Heart left ventricle (tissue), 16 donors: Measurements from ENCODE around the gene DGKE. TPM values are rescaled to one million over a fixed set of nuclear protein-coding genes. Genes with fewer than 3 reads are reported as not detected.
A peak's percentile ranks its signal among the peaks of the same experiment; 100 is the strongest.

Source experiments
- ATAC-seq, 4 donors: fragments of 200-7000 bp; cut with Tn5 transposase; one replicate each; pipeline ENCODE4 v1.9.1; 2020 to 2022; ENCODE audit warnings: moderate library complexity in 4 of 4, mild to moderate bottlenecking in 3 of 4, moderate number of reproducible peaks in 1 of 4
- DNase-seq, 5 donors: peaks; one replicate each; pipeline ENCODE4 v3.0.0-alpha.2; 2020
- H3K27ac ChIP-seq, 12 donors: fragments of 200-600 bp; sonication (generic) in 4 of 12; one replicate each; pipeline versions ENCODE4 v1.5.0 to v1.8.0; 2016 to 2022; ENCODE audit warnings: mild to moderate bottlenecking in 2 of 12
- H3K27me3 ChIP-seq, 9 donors: fragments of 200-600 bp; sonication (generic) in 2 of 9; one replicate each; pipeline versions ENCODE4 v1.5.1 to v1.8.0; 2016 to 2022; ENCODE audit warnings: mild to moderate bottlenecking in 3 of 9
- H3K36me3 ChIP-seq, 9 donors: fragments of 200-600 bp; sonication (generic) in 2 of 9; one replicate each; pipeline versions ENCODE4 v1.5.0 to v1.8.0; 2018 to 2022; ENCODE audit warnings: mild to moderate bottlenecking in 2 of 9
- H3K4me1 ChIP-seq, 12 donors: fragments of 200-600 bp; sonication (generic) in 4 of 12; one replicate each; pipeline versions ENCODE4 v1.5.0 to v1.8.0; 2016 to 2022; ENCODE audit warnings: mild to moderate bottlenecking in 3 of 12
- H3K4me3 ChIP-seq, 12 donors: fragments of 200-600 bp; sonication (generic) in 4 of 12; one replicate each; pipeline versions ENCODE4 v1.5.0 to v1.8.0; 2017 to 2022; ENCODE audit warnings: mild to moderate bottlenecking in 9 of 12, moderate library complexity in 4 of 12
- H3K9me3 ChIP-seq, 12 donors: fragments of 200-600 bp; sonication (generic) in 4 of 12; one replicate each; pipeline versions ENCODE4 v1.5.0 to v1.8.0; 2016 to 2022; ENCODE audit warnings: mild to moderate bottlenecking in 1 of 12
- CTCF ChIP-seq, 12 donors: fragments of 200-600 bp; sonication (generic) in 4 of 12; IDR thresholded peaks; one replicate each; pipeline versions ENCODE4 v1.5.0 to v1.8.0; 2018 to 2022; ENCODE audit warnings: antibody characterized with exemption in 12 of 12, mild to moderate bottlenecking in 5 of 12
- POLR2A ChIP-seq, 2 donors: fragments of 450-650 bp; IDR thresholded peaks; one replicate each; pipeline ENCODE4 v1.6.1; 2017; ENCODE audit warnings: antibody characterized with exemption in 2 of 2, mild to moderate bottlenecking in 2 of 2, moderate library complexity in 2 of 2
- WGBS, 4 donors: extraction: QIAGEN DNeasy Blood & Tissue Kit in 2 of 4; methylation state at CpG; one replicate each; pipeline versions ENCODE4 v1.1.5 to v1.1.7; 2013 to 2018; 5-methylcytosine and 5-hydroxymethylcytosine counted together
- intact Hi-C, 10 donors: fragments of 100-400 bp; cut with DNase I; formaldehyde crosslinking; loops; one replicate each; pipeline versions ENCODE4 v1.11.1 to v1.14.2; 2022
- polyA plus RNA-seq, 2 donors: library from polyadenylated mRNA; stranded (reverse); fragments of 200-250 nt; gene quantifications; one replicate each; pipeline ENCODE4 v1.2.3, GENCODE V29; 2013
- total RNA-seq, 9 donors: library from RNA; depleted of rRNA in 2 of 9; stranded (reverse); fragments of >200 nt in 2 of 9; fragmentation: NEBNext Ultra II Directional in 3 of 9; extraction: Animal tissue kit (Norgen Biotek cat#: 25700) in 3 of 9; gene quantifications; one replicate each; pipeline versions ENCODE4 v1.1.0 to v1.2.4, GENCODE V29; 2016 to 2023
- donor health status: ischemic (EF 13 %, LVEDD 7.1; RV severe dilation, severe dysfunction).
- donor health status: healthy with polysubstance abuse.
- donor health status: DM: no; HTN: yes; CAD: no.
- donor health status: DM: no; HTN: no; CAD: no.
- donor health status: ischemic (EF 25% LVEDD 6.9; RV normal size, moderate dysfunction).
- donor health status: ischemic (EF 25% LVEDD 5.7; RV mildly dilated, moderate dysfunction).
- donor health status: healthy.
- donor health status: DM: yes; HTN: yes; CAD: no.
- donor health status: ischemic (EF 35%, LVEDD 5.7; RV mildly dilated, moderate dysfunction).
- donor health status: nonischemic (EF 11% LVEDD 7.7; RV severe dilation, severe dysfunction).
- donor health status: DM: yes; HTN: yes; CAD: no.
- donor health status: PGD.
- donor health status: ischemic (EF 29% LVEDD 5.4; RV normal size, mild dysfunction).
- donor health status: nonischemic (EF 23%, LVEDD 6.1; RV moderate dilation, normal function).

Gene DGKE
- total and polyA plus RNA-seq, 11 donors = 0.96 to 4.1 (median 2.8) TPM

- intact Hi-C loops = loop anchor here in 5 of 10 donors (5.0 kb wide), 2 partner anchors 73 to 78 kb away; partner anchors contain the start of genes C17orf67 (in 2 of the 5) and DGKE (in 2 of the 5)
- H3K27me3 ChIP-seq = no peaks in the 10 kb centered on the region
- peak in 3 of 4 donors; percentile 7 to 50 (median 47) for ATAC-seq
- H3K36me3 ChIP-seq = peaks cover 0 to 50% (median 35%) of the 10 kb centered on the region in 9 donors
- TF ChIP-seq POLR2A (IDR thresholded peaks at IDR 0.05) = no peak
- no peak for TF ChIP-seq CTCF (IDR thresholded peaks at IDR 0.05)
- WGBS, 4 donors = 58 to 61% (median 60%) methylated on average over 6 of the region's 6 CpGs
- H3K4me1 ChIP-seq = peaks cover 0 to 70% (median 30%) of the 10 kb centered on the region in 12 donors
- DNase-seq = peak in 2 of 5 donors; percentile 30 to 35
- H3K4me3 ChIP-seq = peak overlapping the region in 7 of 12 donors; percentile 4 to 97 (median 34)
- H3K27ac ChIP-seq = peak overlapping the region; percentile 11 to 97 (median 64)
- H3K9me3 ChIP-seq = no peaks in the 10 kb centered on the region
Measured at GRCh38 chr17:56909742-56910508, 76.0 kb downstream of the DGKE start.

- no peaks in the 10 kb centered on the region for H3K9me3 ChIP-seq
- TF ChIP-seq CTCF (IDR thresholded peaks at IDR 0.05) = no peak
- no peak for TF ChIP-seq POLR2A (IDR thresholded peaks at IDR 0.05)
- intact Hi-C loops = loop anchor here in 5 of 10 donors (5.0 kb wide), 2 partner anchors 73 to 78 kb away; partner anchors contain the start of genes C17orf67 (in 2 of the 5) and DGKE (in 2 of the 5)
- 75 to 81% (median 76%) methylated on average over 7 of the region's 7 CpGs for WGBS, 4 donors
- ATAC-seq (no peak), DNase-seq (no peak)
- H3K27ac ChIP-seq = peak overlapping the region; percentile 11 to 97 (median 64)
- H3K36me3 ChIP-seq = peaks cover 0 to 42% (median 28%) of the 10 kb centered on the region in 9 donors
- H3K4me3 ChIP-seq = peak overlapping the region in 8 of 12 donors; percentile 3 to 97 (median 54)
- peaks cover 0 to 77% (median 37%) of the 10 kb centered on the region in 12 donors for H3K4me1 ChIP-seq
- no peaks in the 10 kb centered on the region for H3K27me3 ChIP-seq
Measured at GRCh38 chr17:56910509-56911235, 76.7 kb downstream of the DGKE start.

- TF ChIP-seq POLR2A (IDR thresholded peaks at IDR 0.05) = no peak
- no peak for TF ChIP-seq CTCF (IDR thresholded peaks at IDR 0.05)
- peak in 2 of 5 donors; percentile 47 to 48 for DNase-seq
- WGBS, 4 donors = 50 to 65% (median 56%) methylated on average over 21 of the region's 21 CpGs
- peaks cover 0 to 5% (median 0%) of the 10 kb centered on the region in 12 donors for H3K9me3 ChIP-seq
- peaks cover 0 to 26% (median 11%) of the 10 kb centered on the region in 9 donors for H3K36me3 ChIP-seq
- H3K27me3 ChIP-seq = no peaks in the 10 kb centered on the region
- intact Hi-C loops = loop anchor here in 5 of 10 donors (5.0 kb wide), 2 partner anchors 75 to 80 kb away; partner anchors contain the start of genes C17orf67 (in 2 of the 5) and DGKE (in 2 of the 5)
- H3K27ac ChIP-seq = peak overlapping the region; percentile 1 to 97 (median 92)
- peak overlapping the region; percentile 68 to 98 (median 81) for H3K4me3 ChIP-seq
- no peak for ATAC-seq
- peaks cover 0 to 75% (median 40%) of the 10 kb centered on the region in 12 donors for H3K4me1 ChIP-seq
Measured at GRCh38 chr17:56912105-56912999, 78.4 kb downstream of the DGKE start.
